HepG2 (cell line): ENCODE results near the gene PKN2. TPM values are rescaled to one million over a fixed set of nuclear protein-coding genes. Genes with fewer than 3 reads are reported as not detected.

Experiments used
- ATAC-seq: fragments of 200-7000 bp; cut with Tn5 transposase; 3 replicates; pipeline ENCODE4 v1.9.1; 2020; ENCODE audit warnings: mild to moderate bottlenecking, moderate library complexity
- BruUV-seq: library from RNA; stranded (reverse); fragments of 400-500 nt; replicated peaks from 2 replicates; lab custom pipeline; 2021; lab: Mats Ljungman, UMichigan
- CTCF ChIA-PET: fragments of 300-600 bp; formaldehyde crosslinking; extraction: SDS; loops from one replicate; lab custom pipeline; 2021; ENCODE audit warnings: low total read pairs, inconsistent platforms, low intra/inter-chr PET ratio; lab: Yijun Ruan, JAX
- POLR2A ChIA-PET: fragments of 350-600 bp; sonication (Branson Sonifier 250); formaldehyde crosslinking; loops from one replicate; lab custom pipeline; 2020; ENCODE audit warnings: antibody characterized with exemption, inconsistent platforms; lab: Yijun Ruan, JAX
- DNase-seq: peaks from one replicate; pipeline ENCODE4 v3.0.0-alpha.2; 2015; ENCODE audit warnings: low spot score
- FAIRE-seq: peaks from 3 replicates; lab custom pipeline; 2011; peaks lifted over from hg19 to GRCh38; lab: Jason Lieb, UNC
- H2AFZ ChIP-seq: one replicate; pipeline ENCODE4 v1.6.1; 2011; ENCODE audit warnings: low read length, inconsistent platforms
- H3K27ac ChIP-seq: fragments of 300-600 bp; 3 replicates; pipeline ENCODE4 v1.8.0; 2011; ENCODE audit warnings: mixed run types, mild to moderate bottlenecking, mixed read lengths, low read length, inconsistent platforms; ENCODE audit not compliant: insufficient read depth; ENCODE audit errors: extremely low read length
- H3K27me3 ChIP-seq, 2 experiments: fragments of 200-600 bp in 1 of 2; 2 replicates in 1 of 2; 3 replicates in 1 of 2; pipeline versions ENCODE4 v1.6.0 to v1.8.0; 2011; ENCODE audit warnings: low read length in 2 of 2, mild to moderate bottlenecking in 2 of 2, moderate library complexity in 2 of 2, inconsistent platforms in 1 of 2; ENCODE audit not compliant: insufficient read depth in 2 of 2, control insufficient read depth in 1 of 2
- H3K36me3 ChIP-seq, 2 experiments: fragments of 200-600 bp in 1 of 2; replicated peaks in 1 of 2; 2 replicates in 1 of 2; 3 replicates in 1 of 2; pipeline versions ENCODE4 v1.5.1 to v1.8.0; 2011; ENCODE audit warnings: low read length in 2 of 2, inconsistent platforms in 1 of 2; ENCODE audit not compliant: insufficient read depth in 2 of 2, control insufficient read depth in 1 of 2
- H3K4me1 ChIP-seq: 2 replicates; pipeline ENCODE4 v1.5.1; 2012; ENCODE audit warnings: low read length, inconsistent platforms; ENCODE audit not compliant: insufficient read depth
- H3K4me2 ChIP-seq: 2 replicates; pipeline ENCODE4 v1.6.0; 2011; ENCODE audit warnings: low read depth, low read length, inconsistent platforms
- H3K4me3 ChIP-seq, 3 experiments: fragments of 200-600 bp in 1 of 3; sonication (generic), shearing (Covaris generic) in 1 of 3; replicated peaks in 1 of 3; 2 replicates each; pipeline ENCODE4 v1.5.1; 2011 to 2016; ENCODE audit warnings: low read length in 3 of 3, inconsistent platforms in 2 of 3, low read depth in 2 of 3, mild to moderate bottlenecking in 2 of 3, control low read depth in 1 of 3, mixed read lengths in 1 of 3; ENCODE audit not compliant: insufficient read depth in 1 of 3
- H3K79me2 ChIP-seq: one replicate; pipeline ENCODE4 v1.6.1; 2011; ENCODE audit warnings: low read length, inconsistent platforms; ENCODE audit not compliant: insufficient read depth
- H3K9ac ChIP-seq: 2 replicates; pipeline ENCODE4 v1.6.0; 2011; ENCODE audit warnings: mild to moderate bottlenecking, low read depth, low read length, inconsistent platforms; ENCODE audit not compliant: insufficient read depth
- H3K9me3 ChIP-seq: 2 replicates; pipeline ENCODE4 v1.5.1; 2012; ENCODE audit warnings: mild to moderate bottlenecking, low read length
- H4K20me1 ChIP-seq: 2 replicates; pipeline ENCODE4 v1.6.0; 2011; ENCODE audit warnings: inconsistent platforms, mild to moderate bottlenecking, low read length, moderate library complexity; ENCODE audit not compliant: insufficient read depth
- ATF7-NPFF ChIP-seq: sonication (generic); formaldehyde crosslinking; IDR thresholded peaks from 2 replicates; pipeline ENCODE4 v1.8.1; 2023; ENCODE audit warnings: mild to moderate bottlenecking, low read depth, missing genetic modification reagents, moderate library complexity
- CBX1 ChIP-seq: IDR thresholded peaks from one replicate; pipeline ENCODE4 v1.6.1; 2016; ENCODE audit warnings: antibody characterized with exemption, low read depth
- CEBPB ChIP-seq: IDR thresholded peaks from 2 replicates; pipeline ENCODE4 v1.6.1; 2011; ENCODE audit warnings: low read depth, low read length, improper control_type of control experiment, borderline replicate concordance
- CTCF ChIP-seq: sonication (generic); formaldehyde crosslinking; IDR thresholded peaks from 2 replicates; pipeline ENCODE4 v1.5.0; 2020; ENCODE audit warnings: mild to moderate bottlenecking, missing genetic modification reagents, moderate library complexity
- KDM3A ChIP-seq: IDR thresholded peaks from 2 replicates; pipeline ENCODE4 v1.6.1; 2018; ENCODE audit warnings: low read depth, missing compliant biosample characterization
- MBNL3 ChIP-seq: fragments of 250-450 bp; sonication (Bioruptor Pico); conservative IDR thresholded peaks from 2 replicates; pipeline ENCODE4 v1.8.0; 2022; ENCODE audit warnings: mild to moderate bottlenecking, inconsistent platforms
- MTA3 ChIP-seq: sonication (generic); formaldehyde crosslinking; IDR thresholded peaks from 2 replicates; pipeline ENCODE4 v1.4.0; 2020; ENCODE audit warnings: missing genetic modification reagents
- SIN3A ChIP-seq: IDR thresholded peaks from 2 replicates; pipeline ENCODE4 v1.6.1; 2011; ENCODE audit warnings: low read depth, mild to moderate bottlenecking, control low read depth, low read length, borderline replicate concordance
- SP140L ChIP-seq: sonication (generic); formaldehyde crosslinking; IDR thresholded peaks from 2 replicates; pipeline ENCODE4 v1.4.0; 2020; ENCODE audit warnings: missing genetic modification reagents, borderline replicate concordance
- SP2 ChIP-seq: sonication (generic); formaldehyde crosslinking; IDR thresholded peaks from 2 replicates; pipeline ENCODE4 v1.5.1; 2020; ENCODE audit warnings: mild to moderate bottlenecking, missing genetic modification reagents
- ZFP36 ChIP-seq: fragments of 150-350 bp; IDR thresholded peaks from 2 replicates; pipeline ENCODE4 v1.6.1; 2018; ENCODE audit warnings: borderline replicate concordance, low read length, low read depth; ENCODE audit not compliant: partially characterized antibody
- ZFP82 ChIP-seq: sonication (generic); formaldehyde crosslinking; IDR thresholded peaks from 2 replicates; pipeline ENCODE4 v1.5.1; 2020; ENCODE audit warnings: mild to moderate bottlenecking, missing genetic modification reagents, borderline replicate concordance
- ZNF414 ChIP-seq: sonication (generic); formaldehyde crosslinking; IDR thresholded peaks from 2 replicates; pipeline ENCODE4 v1.5.0; 2020; ENCODE audit warnings: missing genetic modification reagents
- WGBS: methylation state at CpG from one replicate; pipeline ENCODE4 v1.1.6; 2017; ENCODE audit warnings: low lambda C conversion rate; 5-methylcytosine and 5-hydroxymethylcytosine counted together
- in situ Hi-C: cut with HindIII; loops from 2 replicates; pipeline ENCODE4 v1.10.0; 2017; ENCODE audit warnings: low pct_unique_long_range_greater_than_20kb; ENCODE audit not compliant: extremely low pct_ligation_motif_present
- intact Hi-C: fragments of 100-400 bp; cut with micrococcal nuclease; formaldehyde crosslinking; loops from one replicate; pipeline ENCODE4 v1.10.0; 2022; ENCODE audit not compliant: unreplicated experiment
- polyA plus RNA-seq, 8 experiments: library from polyadenylated mRNA; depleted of rRNA in 3 of 8; stranded (reverse) in 7 of 8; unstranded in 1 of 8; fragments of >200 nt; fragmentation: Illumina TruSeq in 4 of 8; extraction: Trizol in 4 of 8; gene quantifications; 2 replicates each; pipeline versions ENCODE4 v1.2.1 to v1.2.3, GENCODE V29; 2011 to 2016; ENCODE audit warnings: low read depth in 4 of 8, missing spikeins in 1 of 8, mixed read lengths in 1 of 8; ENCODE audit not compliant: insufficient read depth in 1 of 8
- total RNA-seq, 5 experiments: library from RNA; depleted of rRNA; stranded (reverse); fragments of >200 nt; fragmentation: Illumina TruSeq; extraction: Trizol; gene quantifications; 2 replicates each; pipeline ENCODE4 v1.2.3, GENCODE V29; 2016; ENCODE audit warnings: low read depth in 1 of 5
- TF ChIP-seq, protein P1 (sequence below): sonication (generic); formaldehyde crosslinking; conservative IDR thresholded peaks from 2 replicates; pipeline ENCODE4 v1.8.0; 2022; ENCODE audit warnings: low read depth, missing genetic modification reagents
- TF ChIP-seq, protein P2 (sequence below): sonication (generic); formaldehyde crosslinking; conservative IDR thresholded peaks from 2 replicates; pipeline ENCODE4 v1.4.0; 2020; ENCODE audit warnings: missing genetic modification reagents
- TF ChIP-seq, protein P3 (sequence below): IDR thresholded peaks from 2 replicates; pipeline ENCODE4 v1.4.0; 2020; ENCODE audit warnings: mild to moderate bottlenecking, missing genetic modification reagents

Gene PKN2
- total and polyA plus RNA-seq, 2 of the 13 experiments (the other 11 are each of a cell fraction or from before 2014, with no cell fraction given): 17.0 to 29.4 TPM

DNA sequence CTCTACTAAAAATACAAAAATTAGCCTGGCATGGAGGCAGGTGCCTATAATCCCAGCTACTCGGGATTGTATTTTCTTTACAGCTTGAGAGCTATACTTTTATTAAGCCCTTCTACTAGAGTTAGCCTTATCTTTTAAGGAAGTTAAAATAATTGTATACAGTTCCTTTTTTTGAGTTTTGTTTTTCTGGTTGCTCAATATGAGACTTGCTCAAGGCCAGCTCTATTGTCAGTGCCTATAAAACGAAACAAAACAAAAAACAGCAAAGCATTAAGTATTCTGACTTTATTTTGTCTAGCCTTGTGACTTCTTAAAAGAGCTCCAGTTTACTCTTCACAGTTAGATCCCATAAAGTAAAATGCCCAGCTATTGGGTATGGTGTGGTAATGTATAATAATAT lies 17.2 kb downstream of the PKN2 start:
- Histone ChIP-seq H3K27me3 (no peaks in the 10 kb centered on the region), H4K20me1 (no peaks in the 10 kb centered on the region; the same call in 1 of the 2 replicates), H3K36me3 (peaks cover 1 to 2% of the 10 kb centered on the region in 2 experiments; a peak in 1 of 5 replicates)
- in situ Hi-C loops: no loop called here
- no peak for TF ChIP-seq SIN3A
- no peak for TF ChIP-seq MBNL3 (CRISPR knock-in tag)
- TF ChIP-seq MTA3 (CRISPR knock-in tag): no peak
- TF ChIP-seq ZNF414 (CRISPR knock-in tag): no peak
- TF ChIP-seq SP2: no peak
- TF ChIP-seq, protein P1, sequence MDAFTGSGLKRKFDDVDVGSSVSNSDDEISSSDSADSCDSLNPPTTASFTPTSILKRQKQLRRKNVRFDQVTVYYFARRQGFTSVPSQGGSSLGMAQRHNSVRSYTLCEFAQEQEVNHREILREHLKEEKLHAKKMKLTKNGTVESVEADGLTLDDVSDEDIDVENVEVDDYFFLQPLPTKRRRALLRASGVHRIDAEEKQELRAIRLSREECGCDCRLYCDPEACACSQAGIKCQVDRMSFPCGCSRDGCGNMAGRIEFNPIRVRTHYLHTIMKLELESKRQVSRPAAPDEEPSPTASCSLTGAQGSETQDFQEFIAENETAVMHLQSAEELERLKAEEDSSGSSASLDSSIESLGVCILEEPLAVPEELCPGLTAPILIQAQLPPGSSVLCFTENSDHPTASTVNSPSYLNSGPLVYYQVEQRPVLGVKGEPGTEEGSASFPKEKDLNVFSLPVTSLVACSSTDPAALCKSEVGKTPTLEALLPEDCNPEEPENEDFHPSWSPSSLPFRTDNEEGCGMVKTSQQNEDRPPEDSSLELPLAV: no peak
- TF ChIP-seq CBX1: no peak
- no peak for TF ChIP-seq CEBPB
- TF ChIP-seq ZFP36: no peak
- TF ChIP-seq ZFP82: no peak
- no peak for TF ChIP-seq SP140L (CRISPR knock-in tag)
- TF ChIP-seq, protein P2, sequence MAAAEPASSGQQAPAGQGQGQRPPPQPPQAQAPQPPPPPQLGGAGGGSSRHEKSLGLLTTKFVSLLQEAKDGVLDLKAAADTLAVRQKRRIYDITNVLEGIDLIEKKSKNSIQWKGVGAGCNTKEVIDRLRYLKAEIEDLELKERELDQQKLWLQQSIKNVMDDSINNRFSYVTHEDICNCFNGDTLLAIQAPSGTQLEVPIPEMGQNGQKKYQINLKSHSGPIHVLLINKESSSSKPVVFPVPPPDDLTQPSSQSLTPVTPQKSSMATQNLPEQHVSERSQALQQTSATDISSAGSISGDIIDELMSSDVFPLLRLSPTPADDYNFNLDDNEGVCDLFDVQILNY (CRISPR knock-in tag): no peak
- TF ChIP-seq ATF7-NPFF (CRISPR knock-in tag): no peak
- TF ChIP-seq, protein P3, sequence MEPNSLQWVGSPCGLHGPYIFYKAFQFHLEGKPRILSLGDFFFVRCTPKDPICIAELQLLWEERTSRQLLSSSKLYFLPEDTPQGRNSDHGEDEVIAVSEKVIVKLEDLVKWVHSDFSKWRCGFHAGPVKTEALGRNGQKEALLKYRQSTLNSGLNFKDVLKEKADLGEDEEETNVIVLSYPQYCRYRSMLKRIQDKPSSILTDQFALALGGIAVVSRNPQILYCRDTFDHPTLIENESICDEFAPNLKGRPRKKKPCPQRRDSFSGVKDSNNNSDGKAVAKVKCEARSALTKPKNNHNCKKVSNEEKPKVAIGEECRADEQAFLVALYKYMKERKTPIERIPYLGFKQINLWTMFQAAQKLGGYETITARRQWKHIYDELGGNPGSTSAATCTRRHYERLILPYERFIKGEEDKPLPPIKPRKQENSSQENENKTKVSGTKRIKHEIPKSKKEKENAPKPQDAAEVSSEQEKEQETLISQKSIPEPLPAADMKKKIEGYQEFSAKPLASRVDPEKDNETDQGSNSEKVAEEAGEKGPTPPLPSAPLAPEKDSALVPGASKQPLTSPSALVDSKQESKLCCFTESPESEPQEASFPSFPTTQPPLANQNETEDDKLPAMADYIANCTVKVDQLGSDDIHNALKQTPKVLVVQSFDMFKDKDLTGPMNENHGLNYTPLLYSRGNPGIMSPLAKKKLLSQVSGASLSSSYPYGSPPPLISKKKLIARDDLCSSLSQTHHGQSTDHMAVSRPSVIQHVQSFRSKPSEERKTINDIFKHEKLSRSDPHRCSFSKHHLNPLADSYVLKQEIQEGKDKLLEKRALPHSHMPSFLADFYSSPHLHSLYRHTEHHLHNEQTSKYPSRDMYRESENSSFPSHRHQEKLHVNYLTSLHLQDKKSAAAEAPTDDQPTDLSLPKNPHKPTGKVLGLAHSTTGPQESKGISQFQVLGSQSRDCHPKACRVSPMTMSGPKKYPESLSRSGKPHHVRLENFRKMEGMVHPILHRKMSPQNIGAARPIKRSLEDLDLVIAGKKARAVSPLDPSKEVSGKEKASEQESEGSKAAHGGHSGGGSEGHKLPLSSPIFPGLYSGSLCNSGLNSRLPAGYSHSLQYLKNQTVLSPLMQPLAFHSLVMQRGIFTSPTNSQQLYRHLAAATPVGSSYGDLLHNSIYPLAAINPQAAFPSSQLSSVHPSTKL (CRISPR knock-in tag): no peak
- TF ChIP-seq CTCF (CRISPR knock-in tag): no peak
- no peak for TF ChIP-seq KDM3A (CRISPR knock-in tag)
- TF ChIP-seq, all 625 proteins: peak for 0
- no peak overlapping the region for H3K27ac ChIP-seq
- WGBS: 83% methylated on average over 2 of the region's 2 CpGs
- no peak overlapping the region for H3K9ac ChIP-seq
- no peak for FAIRE-seq
- H2AFZ ChIP-seq: no peak overlapping the region
- H3K4me3 ChIP-seq: no peak overlapping the region
- POLR2A ChIA-PET: interaction anchor here (1.3 to 2.0 kb wide), 2 partner anchors 11 to 17 kb away, joined by 3 to 16 read pairs; partner anchors contain the start of gene PKN2
- no peaks in the 10 kb centered on the region for H3K9me3 ChIP-seq
- H3K4me2 ChIP-seq: no peak overlapping the region
- peaks cover 83% of the 10 kb centered on the region for H3K79me2 ChIP-seq
- ATAC-seq: no peak
- peaks cover 42% of the 10 kb centered on the region for H3K4me1 ChIP-seq
- no peak for DNase-seq
- no TSS peak for BruUV-seq
- intact Hi-C loops: no loop called here
- CTCF ChIA-PET: no interaction called here
